SK-N-SH treated with all-trans-retinoic acid at 6 μM for 48 hours (cell line): Measurements from ENCODE around the gene PTPRN2.

ENCODE experiments used
- ATAC-seq: fragments of 200-7000 bp; cut with Tn5 transposase; 3 replicates; pipeline ENCODE4 v1.9.1; 2020; ENCODE audit warnings: mild to moderate bottlenecking, moderate library complexity
- BACH2 ChIP-seq: fragments of 250-450 bp; sonication (Bioruptor Pico); IDR thresholded peaks from 2 replicates; pipeline ENCODE4 v1.9.0; 2021; ENCODE audit warnings: mild to moderate bottlenecking, borderline replicate concordance
- CSDC2 ChIP-seq: fragments of 250-450 bp; sonication (Bioruptor Pico); IDR thresholded peaks from 2 replicates; pipeline ENCODE4 v1.5.0; 2020; ENCODE audit warnings: mild to moderate bottlenecking, moderate library complexity
- ESRRG ChIP-seq: fragments of 250-450 bp; sonication (Bioruptor Pico); IDR thresholded peaks from 2 replicates; pipeline ENCODE4 v1.6.1; 2021; ENCODE audit warnings: mild to moderate bottlenecking
- GLIS3 ChIP-seq: fragments of 250-450 bp; sonication (Bioruptor Pico); IDR thresholded peaks from 2 replicates; pipeline ENCODE4 v1.5.0; 2020; ENCODE audit warnings: mild to moderate bottlenecking, moderate library complexity
- ISL1 ChIP-seq: fragments of 250-450 bp; sonication (Bioruptor Pico); IDR thresholded peaks from 2 replicates; pipeline ENCODE4 v2.1.2; 2022; ENCODE audit warnings: mild to moderate bottlenecking, moderate library complexity
- OSR1 ChIP-seq: fragments of 250-450 bp; sonication (Bioruptor Pico); IDR thresholded peaks from 2 replicates; pipeline ENCODE4 v1.8.0; 2022; ENCODE audit warnings: moderate library complexity, mild to moderate bottlenecking, inconsistent platforms
- PPARA ChIP-seq: fragments of 250-450 bp; sonication (Bioruptor Pico); IDR thresholded peaks from 2 replicates; pipeline ENCODE4 v1.5.0; 2020; ENCODE audit warnings: mild to moderate bottlenecking, borderline replicate concordance
- RARB ChIP-seq: fragments of 250-450 bp; sonication (Bioruptor Pico); IDR thresholded peaks from 2 replicates; pipeline ENCODE4 v1.8.0; 2021; ENCODE audit warnings: mild to moderate bottlenecking, moderate library complexity
- SNAI2 ChIP-seq: fragments of 250-450 bp; sonication (Bioruptor Pico); IDR thresholded peaks from 2 replicates; pipeline ENCODE4 v1.5.0; 2020; ENCODE audit warnings: mild to moderate bottlenecking, moderate library complexity
- TCF4 ChIP-seq: fragments of 250-450 bp; sonication (Bioruptor Pico); IDR thresholded peaks from 2 replicates; pipeline ENCODE4 v1.8.0; 2021; ENCODE audit warnings: mild to moderate bottlenecking, moderate library complexity, borderline replicate concordance
- ZC3H10 ChIP-seq: fragments of 250-450 bp; sonication (Bioruptor Pico); IDR thresholded peaks from 2 replicates; pipeline ENCODE4 v1.5.1; 2021; ENCODE audit warnings: mild to moderate bottlenecking, moderate library complexity
- ZFP3 ChIP-seq: fragments of 250-450 bp; sonication (Bioruptor Pico); IDR thresholded peaks from 2 replicates; pipeline ENCODE4 v1.5.0; 2020; ENCODE audit warnings: mild to moderate bottlenecking, moderate library complexity
- ZFP30 ChIP-seq: fragments of 450-650 bp; formaldehyde crosslinking; IDR thresholded peaks from 2 replicates; pipeline ENCODE4 v1.5.0; 2022; ENCODE audit warnings: mild to moderate bottlenecking, moderate library complexity
- ZNF565 ChIP-seq: fragments of 450-650 bp; formaldehyde crosslinking; conservative IDR thresholded peaks from 2 replicates; pipeline ENCODE4 v1.5.0; 2020; ENCODE audit warnings: low read depth, mild to moderate bottlenecking, moderate library complexity
- ZNF70 ChIP-seq: fragments of 450-650 bp; formaldehyde crosslinking; IDR thresholded peaks from 2 replicates; pipeline ENCODE4 v1.5.0; 2020; ENCODE audit warnings: mild to moderate bottlenecking, moderate library complexity
- ZNF8 ChIP-seq: fragments of 450-650 bp; formaldehyde crosslinking; IDR thresholded peaks from 2 replicates; pipeline ENCODE4 v1.5.0; 2020; ENCODE audit warnings: mild to moderate bottlenecking, moderate library complexity
- TF ChIP-seq, protein P1 (sequence below): fragments of 250-450 bp; sonication (Bioruptor Pico); IDR thresholded peaks from 2 replicates; pipeline ENCODE4 v1.8.0; 2020; ENCODE audit warnings: mild to moderate bottlenecking, moderate library complexity, borderline replicate concordance
- TF ChIP-seq, protein P2 (sequence below): fragments of 250-450 bp; sonication (Bioruptor Pico); IDR thresholded peaks from 2 replicates; pipeline ENCODE4 v1.5.1; 2021; ENCODE audit warnings: mild to moderate bottlenecking, moderate library complexity
- TF ChIP-seq, protein P3 (sequence below): fragments of 250-450 bp; sonication (Bioruptor Pico); IDR thresholded peaks from 2 replicates; pipeline ENCODE4 v1.5.1; 2020; ENCODE audit warnings: low read depth, mild to moderate bottlenecking, moderate library complexity
- TF ChIP-seq, protein P4 (sequence below): fragments of 250-450 bp; sonication (Bioruptor Pico); IDR thresholded peaks from 2 replicates; pipeline ENCODE4 v1.5.0; 2020; ENCODE audit warnings: mild to moderate bottlenecking, moderate library complexity
- TF ChIP-seq, protein P5 (sequence below): fragments of 250-450 bp; sonication (Bioruptor Pico); IDR thresholded peaks from 2 replicates; pipeline ENCODE4 v1.8.0; 2021; ENCODE audit warnings: low read depth, mild to moderate bottlenecking, moderate library complexity, borderline replicate concordance

PTPRN2 gene

DNA sequence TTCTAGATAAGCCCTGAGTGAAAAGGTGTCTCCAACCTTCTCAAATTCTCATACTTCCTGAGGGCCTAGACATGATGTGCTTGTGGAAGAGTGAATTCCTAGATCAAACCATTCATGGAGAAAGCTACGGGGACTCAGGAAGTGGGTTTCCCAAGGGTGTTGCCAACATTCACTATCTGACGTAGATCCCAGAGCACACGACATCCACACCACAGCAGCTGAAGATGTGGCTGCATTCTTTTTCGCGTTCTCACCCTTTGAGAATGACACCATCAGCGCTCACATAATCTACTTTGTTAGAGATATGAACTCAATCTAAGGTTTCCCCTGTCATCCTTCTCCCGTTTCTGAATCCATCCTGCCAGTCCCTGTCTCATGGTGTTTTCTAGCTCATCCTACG is 960.0 kb downstream of the PTPRN2 start:
- no peak for TF ChIP-seq TCF4
- TF ChIP-seq, protein P1, sequence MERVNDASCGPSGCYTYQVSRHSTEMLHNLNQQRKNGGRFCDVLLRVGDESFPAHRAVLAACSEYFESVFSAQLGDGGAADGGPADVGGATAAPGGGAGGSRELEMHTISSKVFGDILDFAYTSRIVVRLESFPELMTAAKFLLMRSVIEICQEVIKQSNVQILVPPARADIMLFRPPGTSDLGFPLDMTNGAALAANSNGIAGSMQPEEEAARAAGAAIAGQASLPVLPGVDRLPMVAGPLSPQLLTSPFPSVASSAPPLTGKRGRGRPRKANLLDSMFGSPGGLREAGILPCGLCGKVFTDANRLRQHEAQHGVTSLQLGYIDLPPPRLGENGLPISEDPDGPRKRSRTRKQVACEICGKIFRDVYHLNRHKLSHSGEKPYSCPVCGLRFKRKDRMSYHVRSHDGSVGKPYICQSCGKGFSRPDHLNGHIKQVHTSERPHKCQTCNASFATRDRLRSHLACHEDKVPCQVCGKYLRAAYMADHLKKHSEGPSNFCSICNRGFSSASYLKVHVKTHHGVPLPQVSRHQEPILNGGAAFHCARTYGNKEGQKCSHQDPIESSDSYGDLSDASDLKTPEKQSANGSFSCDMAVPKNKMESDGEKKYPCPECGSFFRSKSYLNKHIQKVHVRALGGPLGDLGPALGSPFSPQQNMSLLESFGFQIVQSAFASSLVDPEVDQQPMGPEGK (CRISPR knock-in tag): no peak
- no peak for TF ChIP-seq ZNF565 (CRISPR knock-in tag)
- TF ChIP-seq SNAI2 (CRISPR knock-in tag): no peak
- TF ChIP-seq, protein P2, sequence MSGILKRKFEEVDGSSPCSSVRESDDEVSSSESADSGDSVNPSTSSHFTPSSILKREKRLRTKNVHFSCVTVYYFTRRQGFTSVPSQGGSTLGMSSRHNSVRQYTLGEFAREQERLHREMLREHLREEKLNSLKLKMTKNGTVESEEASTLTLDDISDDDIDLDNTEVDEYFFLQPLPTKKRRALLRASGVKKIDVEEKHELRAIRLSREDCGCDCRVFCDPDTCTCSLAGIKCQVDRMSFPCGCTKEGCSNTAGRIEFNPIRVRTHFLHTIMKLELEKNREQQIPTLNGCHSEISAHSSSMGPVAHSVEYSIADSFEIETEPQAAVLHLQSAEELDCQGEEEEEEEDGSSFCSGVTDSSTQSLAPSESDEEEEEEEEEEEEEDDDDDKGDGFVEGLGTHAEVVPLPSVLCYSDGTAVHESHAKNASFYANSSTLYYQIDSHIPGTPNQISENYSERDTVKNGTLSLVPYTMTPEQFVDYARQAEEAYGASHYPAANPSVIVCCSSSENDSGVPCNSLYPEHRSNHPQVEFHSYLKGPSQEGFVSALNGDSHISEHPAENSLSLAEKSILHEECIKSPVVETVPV (CRISPR knock-in tag): no peak
- no peak for TF ChIP-seq GLIS3 (CRISPR knock-in tag)
- no peak for TF ChIP-seq ZFP3 (CRISPR knock-in tag)
- no peak for TF ChIP-seq OSR1 (CRISPR knock-in tag)
- no peak for TF ChIP-seq CSDC2 (CRISPR knock-in tag)
- TF ChIP-seq ISL1 (CRISPR knock-in tag): no peak
- TF ChIP-seq, protein P3, sequence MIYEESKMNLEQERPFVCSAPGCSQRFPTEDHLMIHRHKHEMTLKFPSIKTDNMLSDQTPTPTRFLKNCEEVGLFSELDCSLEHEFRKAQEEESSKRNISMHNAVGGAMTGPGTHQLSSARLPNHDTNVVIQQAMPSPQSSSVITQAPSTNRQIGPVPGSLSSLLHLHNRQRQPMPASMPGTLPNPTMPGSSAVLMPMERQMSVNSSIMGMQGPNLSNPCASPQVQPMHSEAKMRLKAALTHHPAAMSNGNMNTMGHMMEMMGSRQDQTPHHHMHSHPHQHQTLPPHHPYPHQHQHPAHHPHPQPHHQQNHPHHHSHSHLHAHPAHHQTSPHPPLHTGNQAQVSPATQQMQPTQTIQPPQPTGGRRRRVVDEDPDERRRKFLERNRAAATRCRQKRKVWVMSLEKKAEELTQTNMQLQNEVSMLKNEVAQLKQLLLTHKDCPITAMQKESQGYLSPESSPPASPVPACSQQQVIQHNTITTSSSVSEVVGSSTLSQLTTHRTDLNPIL: no peak
- TF ChIP-seq ZNF70 (CRISPR knock-in tag): no peak
- no peak for TF ChIP-seq ESRRG
- TF ChIP-seq PPARA (CRISPR knock-in tag): no peak
- no peak for TF ChIP-seq ZNF8 (CRISPR knock-in tag)
- TF ChIP-seq, protein P4, sequence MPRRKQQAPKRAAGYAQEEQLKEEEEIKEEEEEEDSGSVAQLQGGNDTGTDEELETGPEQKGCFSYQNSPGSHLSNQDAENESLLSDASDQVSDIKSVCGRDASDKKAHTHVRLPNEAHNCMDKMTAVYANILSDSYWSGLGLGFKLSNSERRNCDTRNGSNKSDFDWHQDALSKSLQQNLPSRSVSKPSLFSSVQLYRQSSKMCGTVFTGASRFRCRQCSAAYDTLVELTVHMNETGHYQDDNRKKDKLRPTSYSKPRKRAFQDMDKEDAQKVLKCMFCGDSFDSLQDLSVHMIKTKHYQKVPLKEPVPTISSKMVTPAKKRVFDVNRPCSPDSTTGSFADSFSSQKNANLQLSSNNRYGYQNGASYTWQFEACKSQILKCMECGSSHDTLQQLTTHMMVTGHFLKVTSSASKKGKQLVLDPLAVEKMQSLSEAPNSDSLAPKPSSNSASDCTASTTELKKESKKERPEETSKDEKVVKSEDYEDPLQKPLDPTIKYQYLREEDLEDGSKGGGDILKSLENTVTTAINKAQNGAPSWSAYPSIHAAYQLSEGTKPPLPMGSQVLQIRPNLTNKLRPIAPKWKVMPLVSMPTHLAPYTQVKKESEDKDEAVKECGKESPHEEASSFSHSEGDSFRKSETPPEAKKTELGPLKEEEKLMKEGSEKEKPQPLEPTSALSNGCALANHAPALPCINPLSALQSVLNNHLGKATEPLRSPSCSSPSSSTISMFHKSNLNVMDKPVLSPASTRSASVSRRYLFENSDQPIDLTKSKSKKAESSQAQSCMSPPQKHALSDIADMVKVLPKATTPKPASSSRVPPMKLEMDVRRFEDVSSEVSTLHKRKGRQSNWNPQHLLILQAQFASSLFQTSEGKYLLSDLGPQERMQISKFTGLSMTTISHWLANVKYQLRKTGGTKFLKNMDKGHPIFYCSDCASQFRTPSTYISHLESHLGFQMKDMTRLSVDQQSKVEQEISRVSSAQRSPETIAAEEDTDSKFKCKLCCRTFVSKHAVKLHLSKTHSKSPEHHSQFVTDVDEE (CRISPR knock-in tag): no peak
- TF ChIP-seq, protein P5, sequence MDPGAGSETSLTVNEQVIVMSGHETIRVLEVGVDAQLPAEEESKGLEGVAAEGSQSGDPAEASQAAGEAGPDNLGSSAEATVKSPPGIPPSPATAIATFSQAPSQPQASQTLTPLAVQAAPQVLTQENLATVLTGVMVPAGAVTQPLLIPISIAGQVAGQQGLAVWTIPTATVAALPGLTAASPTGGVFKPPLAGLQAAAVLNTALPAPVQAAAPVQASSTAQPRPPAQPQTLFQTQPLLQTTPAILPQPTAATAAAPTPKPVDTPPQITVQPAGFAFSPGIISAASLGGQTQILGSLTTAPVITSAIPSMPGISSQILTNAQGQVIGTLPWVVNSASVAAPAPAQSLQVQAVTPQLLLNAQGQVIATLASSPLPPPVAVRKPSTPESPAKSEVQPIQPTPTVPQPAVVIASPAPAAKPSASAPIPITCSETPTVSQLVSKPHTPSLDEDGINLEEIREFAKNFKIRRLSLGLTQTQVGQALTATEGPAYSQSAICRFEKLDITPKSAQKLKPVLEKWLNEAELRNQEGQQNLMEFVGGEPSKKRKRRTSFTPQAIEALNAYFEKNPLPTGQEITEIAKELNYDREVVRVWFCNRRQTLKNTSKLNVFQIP: no peak
- no peak for ATAC-seq

DNA sequence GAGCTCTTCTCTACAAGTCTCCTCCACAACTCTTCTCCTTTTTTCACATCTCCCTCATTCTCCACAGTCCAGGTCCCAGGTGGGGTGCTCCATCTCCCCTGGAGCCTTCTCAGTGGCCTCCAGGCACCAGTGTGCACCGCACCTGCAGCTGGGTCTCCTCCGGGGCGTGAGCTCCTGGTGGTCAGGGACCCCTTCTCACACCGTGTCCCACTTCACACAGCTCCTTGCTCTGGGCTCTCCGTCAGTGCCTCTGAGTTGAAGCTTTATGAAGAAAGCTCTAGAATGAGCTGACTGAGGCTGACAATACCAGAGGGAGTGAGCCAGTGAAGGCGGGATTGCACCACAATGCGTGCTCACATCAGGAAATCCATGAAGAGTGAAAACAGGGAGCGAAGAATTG is 960.6 kb downstream of the PTPRN2 start:
- no peak for ATAC-seq
- TF ChIP-seq SNAI2 (CRISPR knock-in tag) (no peak), BACH2 (CRISPR knock-in tag) (no peak), RARB (CRISPR knock-in tag) (no peak), ZC3H10 (CRISPR knock-in tag) (no peak), ZNF565 (CRISPR knock-in tag) (no peak), CSDC2 (CRISPR knock-in tag) (no peak), ZFP30 (CRISPR knock-in tag) (no peak), PPARA (CRISPR knock-in tag) (no peak), ISL1 (CRISPR knock-in tag) (no peak)
- TF ChIP-seq, protein P5: no peak
- TF ChIP-seq, protein P4 (CRISPR knock-in tag): no peak
